Fibroblast of villous mesenchyme (primary cell): ENCODE data around the gene ARL13B. TPM values are rescaled to one million over a fixed set of nuclear protein-coding genes. Genes with fewer than 3 reads are reported as not detected.

ENCODE experiments used
- DNase-seq: peaks from one replicate; pipeline ENCODE4 v3.0.0-alpha.2; 2010; ENCODE audit warnings: low read depth
- H3K4me3 ChIP-seq: 2 replicates; pipeline ENCODE4 v1.5.1; 2011; ENCODE audit warnings: low read depth, mild to moderate bottlenecking, low read length
- CTCF ChIP-seq: IDR thresholded peaks from 2 replicates; pipeline ENCODE4 v1.5.1; 2012; ENCODE audit warnings: low read depth, mild to moderate bottlenecking, low read length; ENCODE audit not compliant: insufficient read depth
- total RNA-seq: library from RNA; depleted of rRNA; stranded (reverse); fragments of >200 nt; gene quantifications from 2 replicates; pipeline ENCODE4 v1.2.3, GENCODE V29; 2012

ARL13B gene
- total RNA-seq, 1 donor: 14.7 TPM

- no peak for DNase-seq
- no peak overlapping the region for H3K4me3 ChIP-seq
- TF ChIP-seq CTCF: no peak
Measured at GRCh38 chr3:94011233-94011711, 31.3 kb downstream of the ARL13B start.

GRCh38 chr3:94012185-94012584 is 32.2 kb downstream of the ARL13B start:
- no peak for DNase-seq
- no peak overlapping the region for H3K4me3 ChIP-seq
- TF ChIP-seq CTCF: no peak

- no peak for TF ChIP-seq CTCF
- H3K4me3 ChIP-seq: no peak overlapping the region
- no peak for DNase-seq
Measured at GRCh38 chr3:94015025-94015424, 35.1 kb downstream of the ARL13B start.

GRCh38 chr3:94019659-94020058 is 39.7 kb downstream of the ARL13B start:
- no peak for TF ChIP-seq CTCF
- no peak overlapping the region for H3K4me3 ChIP-seq
- no peak for DNase-seq

DNA sequence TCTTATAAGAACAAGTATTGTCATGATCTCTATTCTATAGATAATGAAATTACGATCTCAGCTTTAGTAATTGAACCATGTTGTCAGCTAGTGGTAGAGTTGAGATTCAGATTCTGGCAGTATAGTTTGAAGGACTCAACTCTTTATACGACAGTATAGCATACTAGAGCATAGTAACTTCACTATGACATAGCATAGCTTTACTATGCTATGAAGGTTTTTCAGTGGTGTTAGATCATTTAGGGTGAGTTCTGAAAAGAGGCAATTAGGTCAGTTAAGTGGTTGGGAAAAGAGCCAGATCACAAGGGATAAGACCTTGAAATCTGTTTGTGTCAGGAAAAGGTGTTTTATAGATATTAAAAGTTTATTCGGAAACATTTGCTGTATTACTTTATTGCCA is 40.3 kb downstream of the ARL13B start:
- no peak for DNase-seq
- no peak for TF ChIP-seq CTCF

DNA sequence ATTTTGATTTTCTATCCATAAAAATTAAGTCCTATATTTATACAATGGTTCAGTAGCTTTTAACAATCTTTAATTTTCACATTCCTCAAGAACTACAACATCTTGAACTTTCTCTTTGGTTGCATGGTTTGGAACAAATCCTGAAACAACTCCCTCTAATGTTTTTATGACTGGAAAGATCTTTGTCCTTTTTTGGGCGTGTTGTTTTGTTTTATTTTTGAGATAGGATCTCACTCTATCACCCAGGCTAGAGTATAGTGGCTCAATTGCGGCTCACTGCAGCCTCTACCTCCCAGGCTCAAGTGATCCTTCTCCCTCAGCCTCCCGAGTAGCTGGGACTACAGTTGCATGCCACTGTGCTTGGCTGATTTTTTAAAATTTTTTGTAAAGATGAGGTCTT is 44.4 kb downstream of the ARL13B start:
- H3K4me3 ChIP-seq: no peak overlapping the region
- no peak for TF ChIP-seq CTCF

More for the DNA sequence above, 40.3 kb downstream of the ARL13B start:
- no peak overlapping the region for H3K4me3 ChIP-seq

DNA sequence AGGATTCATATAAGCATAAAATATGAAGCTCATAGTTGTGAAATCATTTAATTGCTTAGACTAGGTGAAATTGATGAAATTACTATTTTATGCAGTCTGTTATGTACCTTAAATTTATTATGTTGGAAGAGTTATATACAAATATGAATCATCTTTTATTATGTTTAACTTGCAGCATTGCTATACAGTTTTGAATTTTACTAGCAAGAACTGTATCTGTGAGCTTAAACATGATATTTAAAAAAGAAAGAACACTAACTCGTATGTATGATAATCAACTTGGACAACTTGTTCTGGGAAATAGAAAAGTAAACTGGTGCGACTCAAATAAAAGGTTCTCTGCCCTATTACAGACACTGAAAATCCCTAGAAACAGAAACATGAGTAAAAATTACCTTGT is 46.7 kb downstream of the ARL13B start:
- DNase-seq: no peak
- no peak overlapping the region for H3K4me3 ChIP-seq
- no peak for TF ChIP-seq CTCF

More for the DNA sequence above, 44.4 kb downstream of the ARL13B start:
- DNase-seq: peak; percentile 32
